ENCODE measurements around the gene VPS36. TPM values are rescaled to one million over a fixed set of nuclear protein-coding genes. Genes with fewer than 3 reads are reported as not detected.

VPS36 gene
- total RNA-seq, 1 experiment from 2014 or later, result 29.2 TPM

DNA sequence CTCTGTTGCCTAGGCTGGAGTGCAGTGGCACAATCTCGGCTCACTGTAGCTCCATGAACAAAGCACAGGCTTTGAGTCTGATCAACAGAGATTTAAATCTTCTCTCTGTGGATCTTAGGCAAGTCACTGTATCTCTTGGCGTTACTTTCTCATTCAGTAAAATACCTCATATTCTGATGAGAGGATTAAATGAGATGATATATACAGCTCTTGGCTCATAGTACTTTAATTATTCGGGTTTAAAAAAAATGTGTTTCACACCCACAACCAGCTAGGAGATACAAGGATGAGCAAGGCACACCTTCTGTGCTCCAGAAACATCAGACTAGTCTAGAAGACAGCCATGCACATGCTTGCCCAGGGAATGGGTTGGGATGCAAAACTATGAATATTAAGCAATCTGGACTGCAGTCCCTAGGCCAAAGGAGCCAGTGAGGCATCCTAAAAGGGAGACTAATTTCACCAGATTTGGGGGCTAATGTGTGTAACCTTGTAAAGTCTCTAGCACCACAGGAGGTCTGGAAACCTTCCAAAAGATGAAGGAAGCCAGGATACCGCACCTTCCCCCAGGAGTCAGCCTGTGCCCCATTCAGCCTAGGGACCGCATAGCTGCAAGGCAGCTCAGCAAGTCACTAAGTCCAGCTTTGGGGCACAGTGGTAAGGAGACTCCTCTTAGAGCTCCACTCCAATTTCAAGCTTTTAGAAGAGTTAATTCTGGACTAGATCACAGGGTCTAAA is 2.5 kb downstream of the VPS36 start:
- no peak overlapping the region for H3K9ac ChIP-seq (ENCODE audit: extremely low read depth, insufficient read length, low read length)
- no CpG with 5 or more reads among the region's 5 CpGs for WGBS (ENCODE audit: extremely low coverage, insufficient read length, low lambda C conversion rate)
- no peak overlapping the region for H2AK5ac ChIP-seq (ENCODE audit: insufficient read length, low read length)
- H3K56ac ChIP-seq (ENCODE audit: insufficient read length, low read depth, low read length), result no peak overlapping the region
- H2BK5ac ChIP-seq (ENCODE audit: insufficient read length, low read length), result no peak overlapping the region
- no peak overlapping the region for H4K91ac ChIP-seq (ENCODE audit: insufficient read length, low read depth, low read length)
- no peak overlapping the region for H2BK20ac ChIP-seq (ENCODE audit: low read depth, low read length, poor library complexity, severe bottlenecking)
- no peaks in the 10 kb centered on the region for H3K79me1 ChIP-seq (ENCODE audit: insufficient read depth, low read depth, low read length, poor library complexity, severe bottlenecking)
- H3K27ac ChIP-seq (ENCODE audit: insufficient read length, low read depth, low read length), result no peak overlapping the region
- H2AFZ ChIP-seq (ENCODE audit: low read length), result no peak overlapping the region
- H3K4ac ChIP-seq (ENCODE audit: low read depth, low read length), result no peak overlapping the region
- H2BK12ac ChIP-seq (ENCODE audit: insufficient read length, low read depth, low read length), result no peak overlapping the region
- H4K20me1 ChIP-seq (ENCODE audit: control insufficient read depth, insufficient read depth, insufficient read length), result no peaks in the 10 kb centered on the region
- no peak for DNase-seq
- Mint-ChIP-seq H3K36me3 (ENCODE audit: insufficient read depth in 1 of 3, low read depth in 3 of 3) (peaks cover 0 to 8% (median 0%) of the 10 kb centered on the region in 3 experiments; a peak in 3 of 7 replicates), H3K9me3 (no peaks in the 10 kb centered on the region; a peak in 1 of 5 replicates), H3K27me3 (ENCODE audit: low read depth) (no peaks in the 10 kb centered on the region; the same call in 1 of the 2 replicates), H3K27ac (no peak overlapping the region), H3K4me1 (peaks cover 10 to 15% of the 10 kb centered on the region in 2 experiments), H3K4me3 (no peak overlapping the region)
- no peak overlapping the region for H3T11ph ChIP-seq (ENCODE audit: low read length)
- H3K23me2 ChIP-seq (ENCODE audit: insufficient read length, low read depth, low read length, poor library complexity, severe bottlenecking), result no peaks in the 10 kb centered on the region
- H2BK15ac ChIP-seq (ENCODE audit: low read depth, low read length), result no peak overlapping the region
- no peak overlapping the region for H4K5ac ChIP-seq (ENCODE audit: insufficient read length, low read depth, low read length)
- H3K79me2 ChIP-seq (ENCODE audit: insufficient read depth, low read length), result peaks cover 12% of the 10 kb centered on the region; the same call in 1 of the 2 replicates
- no peak overlapping the region for H3K4me2 ChIP-seq (ENCODE audit: insufficient read depth, insufficient read length, low read length)
- H4K8ac ChIP-seq (replicated peaks; ENCODE audit: insufficient read length, low read depth, low read length), result no peak overlapping the region
- no peaks in the 10 kb centered on the region for H3K27me3 ChIP-seq (ENCODE audit: insufficient read depth, low read length)
- no peak overlapping the region for H3K14ac ChIP-seq (ENCODE audit: insufficient read depth, low read length)
- H3K18ac ChIP-seq (ENCODE audit: insufficient read length, low read depth, low read length), result no peak overlapping the region
- TF ChIP-seq, protein P1, sequence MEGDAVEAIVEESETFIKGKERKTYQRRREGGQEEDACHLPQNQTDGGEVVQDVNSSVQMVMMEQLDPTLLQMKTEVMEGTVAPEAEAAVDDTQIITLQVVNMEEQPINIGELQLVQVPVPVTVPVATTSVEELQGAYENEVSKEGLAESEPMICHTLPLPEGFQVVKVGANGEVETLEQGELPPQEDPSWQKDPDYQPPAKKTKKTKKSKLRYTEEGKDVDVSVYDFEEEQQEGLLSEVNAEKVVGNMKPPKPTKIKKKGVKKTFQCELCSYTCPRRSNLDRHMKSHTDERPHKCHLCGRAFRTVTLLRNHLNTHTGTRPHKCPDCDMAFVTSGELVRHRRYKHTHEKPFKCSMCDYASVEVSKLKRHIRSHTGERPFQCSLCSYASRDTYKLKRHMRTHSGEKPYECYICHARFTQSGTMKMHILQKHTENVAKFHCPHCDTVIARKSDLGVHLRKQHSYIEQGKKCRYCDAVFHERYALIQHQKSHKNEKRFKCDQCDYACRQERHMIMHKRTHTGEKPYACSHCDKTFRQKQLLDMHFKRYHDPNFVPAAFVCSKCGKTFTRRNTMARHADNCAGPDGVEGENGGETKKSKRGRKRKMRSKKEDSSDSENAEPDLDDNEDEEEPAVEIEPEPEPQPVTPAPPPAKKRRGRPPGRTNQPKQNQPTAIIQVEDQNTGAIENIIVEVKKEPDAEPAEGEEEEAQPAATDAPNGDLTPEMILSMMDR (conservative IDR thresholded peaks at IDR 0.05), result no peak
- no peak overlapping the region for H3K23ac ChIP-seq (ENCODE audit: insufficient read length, low read depth, low read length)
- H3K4me1 ChIP-seq (ENCODE audit: insufficient read depth, low read length), result no peaks in the 10 kb centered on the region; the same call in 1 of the 2 replicates
- no peaks in the 10 kb centered on the region for H3K9me3 ChIP-seq (ENCODE audit: control insufficient read depth, low read depth, low read length)
- no peak overlapping the region for H2BK120ac ChIP-seq (ENCODE audit: low read depth, low read length, poor library complexity, severe bottlenecking)
